ENCODE data around the gene MESP2. TPM values are rescaled to one million over a fixed set of nuclear protein-coding genes. Genes with fewer than 3 reads are reported as not detected.
"Not testable (repeated sequence)": the region's sequence is repeated elsewhere in the genome, so short reads cannot be mapped to it uniquely, and the experiment has no call there.

Gene MESP2
- total RNA-seq, 2 experiments from 2014 or later = not detected

GRCh38 chr15:89780601-89781000 is 4.5 kb downstream of the MESP2 start:
- no peak for TF ChIP-seq CTCF (IDR thresholded peaks at IDR 0.05)
- intact Hi-C loops (cut with DNase I, micrococcal nuclease) = no loop called here
- no peaks in the 10 kb centered on the region for H3K36me3 ChIP-seq (ENCODE audit: insufficient read depth, low read length)
- Mint-ChIP-seq H3K9me3 (no peaks in the 10 kb centered on the region), H3K4me3 (no peak overlapping the region), H3K27me3 (peaks cover 39% of the 10 kb centered on the region), H3K36me3 (ENCODE audit: low read depth) (no peaks in the 10 kb centered on the region), H3K4me1 (ENCODE audit: low read depth) (no peaks in the 10 kb centered on the region), H3K27ac (no peak overlapping the region)
- DNase-seq (no peak), ATAC-seq (ENCODE audit: poor library complexity) (no peak)
- H3K4me1 ChIP-seq (ENCODE audit: insufficient read depth, low read length) = peaks cover 23% of the 10 kb centered on the region
- no peak overlapping the region for H3K4me3 ChIP-seq (ENCODE audit: low read length)
- ChIA-PET POLR2A (no interaction called here), CTCF (no interaction called here)
- H3K9me3 ChIP-seq (ENCODE audit: control insufficient read depth in 1 of 2, insufficient read depth in 1 of 2, low read length in 2 of 2) = peaks cover 0 to 4% of the 10 kb centered on the region in 2 experiments
- peaks cover 12 to 16% of the 10 kb centered on the region in 2 experiments for H3K27me3 ChIP-seq (ENCODE audit: control insufficient read depth in 1 of 2, insufficient read depth in 2 of 2, low read length in 2 of 2)
- no peak overlapping the region for H3K27ac ChIP-seq (ENCODE audit: low read depth in 1 of 2, low read length in 2 of 2)

- Histone ChIP-seq H3K4me3 (ENCODE audit: low read length) (no peak overlapping the region), H3K4me1 (ENCODE audit: insufficient read depth, low read length) (peaks cover 20% of the 10 kb centered on the region), H3K27ac (ENCODE audit: low read depth in 1 of 2, low read length in 2 of 2) (no peak overlapping the region), H3K9me3 (ENCODE audit: control insufficient read depth in 1 of 2, insufficient read depth in 1 of 2, low read length in 2 of 2) (peaks cover 0 to 1% of the 10 kb centered on the region in 2 experiments), H3K36me3 (ENCODE audit: insufficient read depth, low read length) (no peaks in the 10 kb centered on the region), H3K27me3 (ENCODE audit: control insufficient read depth in 1 of 2, insufficient read depth in 2 of 2, low read length in 2 of 2) (peaks cover 8 to 12% of the 10 kb centered on the region in 2 experiments)
- Mint-ChIP-seq H3K4me3 (no peak overlapping the region), H3K27ac (no peak overlapping the region), H3K27me3 (peaks cover 36% of the 10 kb centered on the region), H3K4me1 (ENCODE audit: low read depth) (no peaks in the 10 kb centered on the region), H3K36me3 (ENCODE audit: low read depth) (no peaks in the 10 kb centered on the region), H3K9me3 (no peaks in the 10 kb centered on the region)
- ATAC-seq (ENCODE audit: poor library complexity) (peak; percentile 29), DNase-seq (peak in 3 of 14 experiments; percentile 10 to 62 (median 52))
- TF ChIP-seq CTCF (IDR thresholded peaks at IDR 0.05) = no peak
- intact Hi-C loops (cut with DNase I, micrococcal nuclease) = no loop called here
- ChIA-PET POLR2A (no interaction called here), CTCF (interaction anchor here (0.8 kb wide), 1 partner anchor 11 kb away, joined by 3 read pairs; no protein-coding TSS in a partner anchor)
These were observed 4.9 kb downstream of the MESP2 start for GRCh38 chr15:89781055-89781454.

GRCh38 chr15:89781891-89782618 is 5.9 kb downstream of the MESP2 start:
- CTCF ChIA-PET = interaction anchor here (0.8 kb wide), 1 partner anchor 12 kb away, joined by 3 read pairs; no protein-coding TSS in a partner anchor

GRCh38 chr15:89782619-89782950 is 6.5 kb downstream of the MESP2 start:
- H3K4me3 ChIP-seq (ENCODE audit: low read length); H3K27ac ChIP-seq (ENCODE audit: low read depth in 1 of 2, low read length in 2 of 2); H3K9me3 Mint-ChIP-seq; H3K27me3 ChIP-seq (ENCODE audit: control insufficient read depth in 1 of 2, insufficient read depth in 2 of 2, low read length in 2 of 2); H3K36me3 ChIP-seq (ENCODE audit: insufficient read depth, low read length); DNase-seq; H3K36me3 Mint-ChIP-seq (ENCODE audit: low read depth); POLR2A ChIA-PET; intact Hi-C loops (cut with DNase I, micrococcal nuclease); ATAC-seq (ENCODE audit: poor library complexity); H3K4me1 Mint-ChIP-seq (ENCODE audit: low read depth); H3K4me3 Mint-ChIP-seq; H3K9me3 ChIP-seq (ENCODE audit: control insufficient read depth in 1 of 2, insufficient read depth in 1 of 2, low read length in 2 of 2); H3K27ac Mint-ChIP-seq; CTCF ChIA-PET: not testable (repeated sequence)
- peaks cover 10% of the 10 kb centered on the region for H3K4me1 ChIP-seq (ENCODE audit: insufficient read depth, low read length)
- H3K27me3 Mint-ChIP-seq = peaks cover 30% of the 10 kb centered on the region

More at GRCh38 chr15:89781891-89782618, 5.9 kb downstream of the MESP2 start:
- POLR2A ChIA-PET = no interaction called here
- intact Hi-C loops (cut with DNase I, micrococcal nuclease) = no loop called here
- H3K27ac ChIP-seq (ENCODE audit: low read depth in 1 of 2, low read length in 2 of 2) = no peak overlapping the region
- Mint-ChIP-seq H3K27me3 (peaks cover 35% of the 10 kb centered on the region), H3K4me1 (ENCODE audit: low read depth) (no peaks in the 10 kb centered on the region), H3K9me3 (no peaks in the 10 kb centered on the region), H3K27ac (no peak overlapping the region), H3K4me3 (no peak overlapping the region), H3K36me3 (ENCODE audit: low read depth) (no peaks in the 10 kb centered on the region)
- peak in 2 of 14 experiments; percentile 41 to 53 for DNase-seq
- H3K27me3 ChIP-seq (ENCODE audit: control insufficient read depth in 1 of 2, insufficient read depth in 2 of 2, low read length in 2 of 2) = peaks cover 5 to 9% of the 10 kb centered on the region in 2 experiments
- no peak for ATAC-seq (ENCODE audit: poor library complexity)
- no peak for TF ChIP-seq CTCF (IDR thresholded peaks at IDR 0.05)
- no peak overlapping the region for H3K4me3 ChIP-seq (ENCODE audit: low read length)
- H3K36me3 ChIP-seq (ENCODE audit: insufficient read depth, low read length) = no peaks in the 10 kb centered on the region
- peaks cover 13% of the 10 kb centered on the region for H3K4me1 ChIP-seq (ENCODE audit: insufficient read depth, low read length)
- H3K9me3 ChIP-seq (ENCODE audit: control insufficient read depth in 1 of 2, insufficient read depth in 1 of 2, low read length in 2 of 2) = peaks cover 0 to 1% of the 10 kb centered on the region in 2 experiments
